HG02798 (cell line): ENCODE data around the gene RNF215.

Experiments
- ATAC-seq: cut with Tn5 transposase; IDR thresholded peaks from one replicate; pipeline ENCODE4 v1.9.1; 2021; ENCODE audit warnings: mild to moderate bottlenecking; ENCODE audit not compliant: unreplicated experiment, poor library complexity

The RNF215 gene

GRCh38 chr22:30386960-30387827, at the start of gene RNF215:
TSS of gene RNF215 (minus strand) at chr22:30387411. CDS start at chr22:30387313, 98 bp downstream.
- peak; percentile 81 for ATAC-seq

GRCh38 chr22:30436196-30436595, 49.0 kb upstream of the RNF215 start:
- no peak for ATAC-seq

- ATAC-seq, result no peak
Observed at GRCh38 chr22:30435674-30436126, 48.5 kb upstream of the RNF215 start.

GRCh38 chr22:30434843-30435242, 47.6 kb upstream of the RNF215 start:
- ATAC-seq, result no peak

- no peak for ATAC-seq
Observed at GRCh38 chr22:30433773-30434172, 46.6 kb upstream of the RNF215 start.

- no peak for ATAC-seq
Observed at GRCh38 chr22:30433227-30433626, 46.0 kb upstream of the RNF215 start.

- no peak for ATAC-seq
Observed at GRCh38 chr22:30432520-30432919, 45.3 kb upstream of the RNF215 start.

- no peak for ATAC-seq
Observed at GRCh38 chr22:30432096-30432495, 44.9 kb upstream of the RNF215 start.

GRCh38 chr22:30430933-30431332, 43.7 kb upstream of the RNF215 start:
- no peak for ATAC-seq

GRCh38 chr22:30429887-30430286, 42.7 kb upstream of the RNF215 start:
- no peak for ATAC-seq

- ATAC-seq, result no peak
Observed at GRCh38 chr22:30427871-30428270, 40.7 kb upstream of the RNF215 start.

- ATAC-seq, result no peak
Observed at GRCh38 chr22:30426388-30427353, 39.5 kb upstream of the RNF215 start.

- no peak for ATAC-seq
Observed at GRCh38 chr22:30425616-30426387, 38.6 kb upstream of the RNF215 start, which contains the start of gene MTFP1. TSS of gene MTFP1 (plus strand) at chr22:30425768. CDS start at chr22:30425880, 112 bp downstream.

GRCh38 chr22:30425327-30425615, 38.1 kb upstream of the RNF215 start:
- ATAC-seq, result no peak

- no peak for ATAC-seq
Observed at GRCh38 chr22:30424534-30425326, 37.5 kb upstream of the RNF215 start.

GRCh38 chr22:30423959-30424533, 36.8 kb upstream of the RNF215 start:
- peak; percentile 89 for ATAC-seq

- ATAC-seq, result peak; percentile 27
Observed at GRCh38 chr22:30423301-30423958, 36.2 kb upstream of the RNF215 start.

- no peak for ATAC-seq
Observed at GRCh38 chr22:30422481-30423300, 35.5 kb upstream of the RNF215 start.
